Measurements from ENCODE around the gene UMPS. TPM values are rescaled to one million over a fixed set of nuclear protein-coding genes. Genes with fewer than 3 reads are reported as not detected.
"Not testable (repeated sequence)": the region's sequence is repeated elsewhere in the genome, so short reads cannot be mapped to it uniquely, and the experiment has no call there.

Gene UMPS
- total RNA-seq, 1 donor from 2014 or later, result 28.7 TPM

GRCh38 chr3:124752051-124752450, 21.8 kb downstream of the UMPS start:
- no peak for DNase-seq (ENCODE audit: low read depth)
- TF ChIP-seq CTCF (conservative IDR thresholded peaks at IDR 0.05; ENCODE audit: low read depth, low read length), result no peak
- H3K4me3 ChIP-seq (ENCODE audit: low read depth, low read length), result no peak overlapping the region

- DNase-seq (ENCODE audit: low read depth); H3K4me3 ChIP-seq (ENCODE audit: low read depth, low read length): not testable (repeated sequence)
Measured at GRCh38 chr3:124757926-124758325, 27.7 kb downstream of the UMPS start.

- no peak for TF ChIP-seq CTCF (conservative IDR thresholded peaks at IDR 0.05; ENCODE audit: low read depth, low read length)
- H3K4me3 ChIP-seq (ENCODE audit: low read depth, low read length), result no peak overlapping the region
- DNase-seq (ENCODE audit: low read depth), result no peak
Measured at GRCh38 chr3:124758851-124759635, 28.8 kb downstream of the UMPS start.

- no peak overlapping the region for H3K4me3 ChIP-seq (ENCODE audit: low read depth, low read length)
- no peak for DNase-seq (ENCODE audit: low read depth)
- no peak for TF ChIP-seq CTCF (conservative IDR thresholded peaks at IDR 0.05; ENCODE audit: low read depth, low read length)
Measured at GRCh38 chr3:124759666-124760401, 29.6 kb downstream of the UMPS start.

- DNase-seq (ENCODE audit: low read depth), result no peak
- no peak overlapping the region for H3K4me3 ChIP-seq (ENCODE audit: low read depth, low read length)
- no peak for TF ChIP-seq CTCF (conservative IDR thresholded peaks at IDR 0.05; ENCODE audit: low read depth, low read length)
Measured at GRCh38 chr3:124760601-124761000, 30.3 kb downstream of the UMPS start.

GRCh38 chr3:124761250-124761796, 31.1 kb downstream of the UMPS start:
- peak; percentile 99 for TF ChIP-seq CTCF (conservative IDR thresholded peaks at IDR 0.05; ENCODE audit: low read depth, low read length)

GRCh38 chr3:124761935-124762660, 31.8 kb downstream of the UMPS start:
- DNase-seq (ENCODE audit: low read depth), result no peak
- no peak overlapping the region for H3K4me3 ChIP-seq (ENCODE audit: low read depth, low read length)
- TF ChIP-seq CTCF (conservative IDR thresholded peaks at IDR 0.05; ENCODE audit: low read depth, low read length), result no peak

More at GRCh38 chr3:124761250-124761796, 31.1 kb downstream of the UMPS start:
- no peak overlapping the region for H3K4me3 ChIP-seq (ENCODE audit: low read depth, low read length)
- DNase-seq (ENCODE audit: low read depth), result no peak

All from epithelial cell of proximal tubule (primary cell).